GM23338 (cell line): ENCODE measurements around the gene MOV10. TPM values are rescaled to one million over a fixed set of nuclear protein-coding genes. Genes with fewer than 3 reads are reported as not detected.

ENCODE experiments used
- ATAC-seq: fragments of 200-7000 bp; cut with Tn5 transposase; 3 replicates; pipeline ENCODE4 v1.9.1; 2020
- DNase-seq: peaks from one replicate; pipeline ENCODE4 v3.0.0-alpha.2; 2015; ENCODE audit warnings: low spot score
- H2AFZ ChIP-seq: fragments of 200-600 bp; sonication (generic); 2 replicates; pipeline ENCODE4 v1.8.0; 2016; ENCODE audit warnings: antibody characterized with exemption, mild to moderate bottlenecking, moderate library complexity
- H3F3A ChIP-seq: fragments of 200-600 bp; sonication (generic); replicated peaks from 2 replicates; pipeline ENCODE4 v1.8.0; 2017; ENCODE audit warnings: antibody characterized with exemption, mixed run types, low read depth
- H3K27ac ChIP-seq: fragments of 200-600 bp; sonication (generic); 2 replicates; pipeline ENCODE4 v1.6.1; 2016; ENCODE audit warnings: low read depth
- H3K27me3 ChIP-seq: fragments of 200-600 bp; sonication (generic); 2 replicates; pipeline ENCODE4 v1.8.0; 2016; ENCODE audit warnings: mild to moderate bottlenecking, mixed run types, moderate library complexity; ENCODE audit not compliant: insufficient read depth
- H3K36me3 ChIP-seq: fragments of 200-600 bp; sonication (generic); 2 replicates; pipeline ENCODE4 v1.8.0; 2016; ENCODE audit warnings: mild to moderate bottlenecking; ENCODE audit not compliant: insufficient read depth
- H3K4me1 ChIP-seq: fragments of 200-600 bp; sonication (generic); 2 replicates; pipeline ENCODE4 v1.8.0; 2016; ENCODE audit warnings: mild to moderate bottlenecking, moderate library complexity; ENCODE audit not compliant: insufficient read depth
- H3K4me2 ChIP-seq: fragments of 200-600 bp; sonication (generic); 2 replicates; pipeline ENCODE4 v1.7.1; 2017; ENCODE audit warnings: mixed run types
- H3K4me3 ChIP-seq: fragments of 200-600 bp; sonication (generic); 2 replicates; pipeline ENCODE4 v1.6.1; 2016; ENCODE audit warnings: mixed run types
- H3K79me2 ChIP-seq: fragments of 200-600 bp; sonication (generic); replicated peaks from 2 replicates; pipeline ENCODE4 v1.8.0; 2017; ENCODE audit warnings: mild to moderate bottlenecking; ENCODE audit not compliant: insufficient read depth
- H3K9me2 ChIP-seq: fragments of 200-600 bp; sonication (generic); 2 replicates; pipeline ENCODE4 v1.8.0; 2017; ENCODE audit not compliant: insufficient read depth
- H4K20me1 ChIP-seq: fragments of 200-600 bp; sonication (generic); replicated peaks from 2 replicates; pipeline ENCODE4 v1.8.0; 2017; ENCODE audit warnings: mild to moderate bottlenecking; ENCODE audit not compliant: insufficient read depth
- H3K27ac Mint-ChIP-seq: 2 replicates; pipeline ENCODE4 v1.8.0; 2020; ENCODE audit warnings: inconsistent platforms, mild to moderate bottlenecking, moderate library complexity, mixed read lengths
- H3K27me3 Mint-ChIP-seq: 3 replicates; pipeline ENCODE4 v1.8.0; 2022; ENCODE audit warnings: low read depth, mild to moderate bottlenecking, moderate library complexity, mixed read lengths, inconsistent platforms; ENCODE audit not compliant: insufficient read depth, poor library complexity
- H3K36me3 Mint-ChIP-seq: 3 replicates; pipeline ENCODE4 v1.8.0; 2021; ENCODE audit warnings: low read depth, mild to moderate bottlenecking, inconsistent platforms, moderate library complexity, mixed read lengths
- H3K4me1 Mint-ChIP-seq: 3 replicates; pipeline ENCODE4 v1.8.0; 2020; ENCODE audit warnings: mild to moderate bottlenecking, inconsistent platforms, mixed read lengths
- H3K4me3 Mint-ChIP-seq: 3 replicates; pipeline ENCODE4 v1.8.0; 2021; ENCODE audit warnings: moderate library complexity, mild to moderate bottlenecking, inconsistent platforms, mixed read lengths
- H3K9me3 Mint-ChIP-seq: 3 replicates; pipeline ENCODE4 v1.8.0; 2020; ENCODE audit warnings: moderate library complexity, mild to moderate bottlenecking, inconsistent platforms, mixed read lengths
- CREB1 ChIP-seq: fragments of 250-450 bp; sonication (Bioruptor Pico); IDR thresholded peaks from 2 replicates; pipeline ENCODE4 v1.5.0; 2020; ENCODE audit warnings: low read depth, mild to moderate bottlenecking, moderate library complexity
- CTCF ChIP-seq, 2 experiments: fragments of 200-600 bp in 1 of 2; sonication (generic) in 1 of 2; conservative IDR thresholded peaks; 2 replicates each; pipeline versions ENCODE4 v1.5.1 to v1.6.1; 2016 to 2017; ENCODE audit warnings: antibody characterized with exemption in 2 of 2, low read depth in 2 of 2, mild to moderate bottlenecking in 2 of 2, moderate library complexity in 1 of 2
- EZH2 ChIP-seq: fragments of 200-600 bp; sonication (generic); IDR thresholded peaks from one replicate; pipeline ENCODE4 v1.8.0; 2017; ENCODE audit warnings: antibody characterized with exemption, mild to moderate bottlenecking, low read depth; ENCODE audit not compliant: unreplicated experiment
- NANOG ChIP-seq: IDR thresholded peaks from 2 replicates; pipeline ENCODE4 v1.6.1; 2016; ENCODE audit warnings: antibody characterized with exemption, borderline replicate concordance
- STAT1 ChIP-seq: IDR thresholded peaks from one replicate; pipeline ENCODE4 v1.6.1; 2016; ENCODE audit warnings: antibody characterized with exemption; ENCODE audit not compliant: unreplicated experiment
- ZNF462 ChIP-seq: fragments of 250-450 bp; sonication (Bioruptor Pico); IDR thresholded peaks from 2 replicates; pipeline ENCODE4 v1.5.0; 2020; ENCODE audit warnings: mild to moderate bottlenecking, moderate library complexity
- polyA plus RNA-seq: library from polyadenylated mRNA; unstranded; fragments of >200 nt; fragmentation: Nextera tagmentation; extraction: Ambion mirVana; gene quantifications from 2 replicates; pipeline ENCODE4 v1.2.1, GENCODE V29; 2016
- total RNA-seq: library from RNA; depleted of rRNA; stranded (reverse); fragments of >200 nt; shearing (Covaris generic); gene quantifications from 2 replicates; pipeline ENCODE4 v1.2.3, GENCODE V29; 2014

Gene MOV10
- total and polyA plus RNA-seq, 2 experiments from 2014 or later = 53.6 to 77.6 TPM

GRCh38 chr1:112692681-112693080 lies 18.2 kb downstream of the MOV10 start (continued):
- no peak for TF ChIP-seq ZNF462

- H3K9me3 Mint-ChIP-seq = no peaks in the 10 kb centered on the region
- no peaks in the 10 kb centered on the region; the same call in 1 of the 2 replicates for H4K20me1 ChIP-seq
- peaks cover 8% of the 10 kb centered on the region for H3K27me3 Mint-ChIP-seq
- H3K27me3 ChIP-seq = no peaks in the 10 kb centered on the region
- H3K4me1 ChIP-seq = peaks cover 2% of the 10 kb centered on the region
- no peak overlapping the region for H3K27ac ChIP-seq
- H3K36me3 ChIP-seq = no peaks in the 10 kb centered on the region; the same call in none of the 2 replicates
- no peaks in the 10 kb centered on the region for H3F3A ChIP-seq
- no peaks in the 10 kb centered on the region for H3K79me2 ChIP-seq
- no peak overlapping the region for H3K4me3 ChIP-seq
- no peak overlapping the region for H3K27ac Mint-ChIP-seq
- peaks cover 26% of the 10 kb centered on the region for H3K4me1 Mint-ChIP-seq
- H3K4me3 Mint-ChIP-seq = no peak overlapping the region
- no peak overlapping the region for H3K4me2 ChIP-seq
- DNase-seq = no peak
- no peak for ATAC-seq
- peaks cover 60% of the 10 kb centered on the region for H3K36me3 Mint-ChIP-seq
- no peak overlapping the region for H2AFZ ChIP-seq
- no peaks in the 10 kb centered on the region for H3K9me2 ChIP-seq
- TF ChIP-seq STAT1 (no peak), NANOG (no peak), EZH2 (no peak), ZNF462 (no peak), CREB1 (CRISPR knock-in tag) (no peak), CTCF (conservative IDR thresholded peaks at IDR 0.05; ENCODE audit: low read depth in 2 of 2) (no peak)
These were observed 19.4 kb downstream of the MOV10 start for GRCh38 chr1:112693821-112694220.
